SKM-1 (cell line): Measurements from ENCODE around the gene LHX6.

Source experiments
- DNase-seq: peaks from one replicate; lab custom pipeline; 2025; ENCODE audit not compliant: unreplicated experiment; lab: John Stamatoyannopoulos, UW

The LHX6 gene

GRCh38 chr9:122216798-122217418 is 11.8 kb downstream of the LHX6 start:
- no peak for DNase-seq

GRCh38 chr9:122216138-122216797 is 12.5 kb downstream of the LHX6 start:
- no peak for DNase-seq

- DNase-seq: no peak
Measured at GRCh38 chr9:122215663-122216062, 13.1 kb downstream of the LHX6 start.

GRCh38 chr9:122214507-122214906 is 14.2 kb downstream of the LHX6 start:
- DNase-seq: no peak

GRCh38 chr9:122213589-122214413 is 15.0 kb downstream of the LHX6 start:
- no peak for DNase-seq

- DNase-seq: no peak
Measured at GRCh38 chr9:122213102-122213588, 15.6 kb downstream of the LHX6 start.

- no peak for DNase-seq
Measured at GRCh38 chr9:122212473-122213004, 16.2 kb downstream of the LHX6 start.

GRCh38 chr9:122209451-122209850 is 19.3 kb downstream of the LHX6 start:
- DNase-seq: no peak

GRCh38 chr9:122207096-122207495 is 21.7 kb downstream of the LHX6 start:
- DNase-seq: no peak

- DNase-seq: no peak
Measured at GRCh38 chr9:122206118-122207046, 22.4 kb downstream of the LHX6 start.

- no peak for DNase-seq
Measured at GRCh38 chr9:122205176-122205575, 23.6 kb downstream of the LHX6 start.

- DNase-seq: no peak
Measured at GRCh38 chr9:122204491-122204890, 24.3 kb downstream of the LHX6 start.

GRCh38 chr9:122204055-122204454 is 24.7 kb downstream of the LHX6 start:
- DNase-seq: no peak

GRCh38 chr9:122202111-122202510 is 26.6 kb downstream of the LHX6 start:
- no peak for DNase-seq

- DNase-seq: no peak
Measured at GRCh38 chr9:122201641-122202040, 27.1 kb downstream of the LHX6 start.

- DNase-seq: no peak
Measured at GRCh38 chr9:122200960-122201595, 27.7 kb downstream of the LHX6 start.

GRCh38 chr9:122197882-122198281 is 30.9 kb downstream of the LHX6 start:
- DNase-seq: no peak

- no peak for DNase-seq
Measured at GRCh38 chr9:122197426-122197825, 31.3 kb downstream of the LHX6 start.

- DNase-seq: no peak
Measured at GRCh38 chr9:122195875-122196274, 32.9 kb downstream of the LHX6 start.

GRCh38 chr9:122193651-122194050 is 35.1 kb downstream of the LHX6 start:
- DNase-seq: no peak
